Measurements from ENCODE around the gene COX19.
"Not testable (repeated sequence)": the region's sequence is repeated elsewhere in the genome, so short reads cannot be mapped to it uniquely, and the experiment has no call there.

COX19 gene

GRCh38 chr7:959271-959670, 16.1 kb downstream of the COX19 start:
- DNase-seq = no peak

- DNase-seq = no peak
These were observed 16.8 kb downstream of the COX19 start for GRCh38 chr7:958221-959200.

GRCh38 chr7:957418-958220, 17.7 kb downstream of the COX19 start:
- no peak for DNase-seq

GRCh38 chr7:956031-956430, 19.3 kb downstream of the COX19 start:
- no peak for DNase-seq

GRCh38 chr7:954330-955238, 20.8 kb downstream of the COX19 start, which contains the start of gene ADAP1:
Gene ADAP1, minus strand, starts transcription at chr7:954680. Its CDS starts 203 bp downstream, at chr7:954477.
- DNase-seq = peak; percentile 63

DNA sequence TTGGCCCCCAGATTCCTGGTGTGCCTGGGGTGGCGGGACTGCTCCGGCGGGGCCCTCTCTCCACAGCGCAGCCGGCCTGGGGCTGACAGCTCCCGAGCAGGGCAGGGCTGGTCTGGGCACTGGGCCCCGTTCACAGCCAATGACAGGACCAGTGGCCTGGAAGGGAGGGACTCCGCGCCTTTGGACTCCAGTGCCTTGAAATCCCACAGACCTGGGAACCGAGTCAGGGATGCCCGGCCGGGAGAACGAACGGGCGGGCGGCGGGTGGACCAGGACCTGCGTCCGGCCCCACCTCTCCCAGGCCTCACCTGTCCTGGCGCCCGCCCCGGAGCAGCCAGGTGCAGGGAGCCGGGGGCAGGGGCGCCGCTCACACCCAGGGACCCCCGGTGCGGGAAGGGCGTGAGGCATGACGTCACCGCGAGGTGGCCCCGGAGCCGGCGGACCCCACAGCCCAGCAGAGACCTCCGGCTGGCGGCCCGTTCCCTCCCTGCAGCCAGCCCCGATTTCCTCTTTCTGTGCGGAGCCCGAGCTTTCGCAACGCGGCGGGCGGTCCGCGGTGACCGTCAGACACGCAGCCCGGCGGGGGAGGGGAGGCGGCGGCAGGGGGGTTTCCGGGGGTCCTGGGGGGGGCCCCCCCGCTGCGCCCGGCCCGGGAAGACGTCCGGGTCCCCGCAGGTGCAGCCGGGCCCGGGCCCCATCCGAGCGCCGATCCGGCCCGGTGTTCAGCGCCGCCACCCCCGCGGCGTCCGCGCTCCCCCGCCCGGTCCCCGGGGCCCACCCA, 21.6 kb downstream of the COX19 start:
- no peak for DNase-seq

- DNase-seq = no peak
These were observed 22.6 kb downstream of the COX19 start for GRCh38 chr7:952548-953441.

GRCh38 chr7:951881-952547, 23.3 kb downstream of the COX19 start:
- DNase-seq = no peak

DNA sequence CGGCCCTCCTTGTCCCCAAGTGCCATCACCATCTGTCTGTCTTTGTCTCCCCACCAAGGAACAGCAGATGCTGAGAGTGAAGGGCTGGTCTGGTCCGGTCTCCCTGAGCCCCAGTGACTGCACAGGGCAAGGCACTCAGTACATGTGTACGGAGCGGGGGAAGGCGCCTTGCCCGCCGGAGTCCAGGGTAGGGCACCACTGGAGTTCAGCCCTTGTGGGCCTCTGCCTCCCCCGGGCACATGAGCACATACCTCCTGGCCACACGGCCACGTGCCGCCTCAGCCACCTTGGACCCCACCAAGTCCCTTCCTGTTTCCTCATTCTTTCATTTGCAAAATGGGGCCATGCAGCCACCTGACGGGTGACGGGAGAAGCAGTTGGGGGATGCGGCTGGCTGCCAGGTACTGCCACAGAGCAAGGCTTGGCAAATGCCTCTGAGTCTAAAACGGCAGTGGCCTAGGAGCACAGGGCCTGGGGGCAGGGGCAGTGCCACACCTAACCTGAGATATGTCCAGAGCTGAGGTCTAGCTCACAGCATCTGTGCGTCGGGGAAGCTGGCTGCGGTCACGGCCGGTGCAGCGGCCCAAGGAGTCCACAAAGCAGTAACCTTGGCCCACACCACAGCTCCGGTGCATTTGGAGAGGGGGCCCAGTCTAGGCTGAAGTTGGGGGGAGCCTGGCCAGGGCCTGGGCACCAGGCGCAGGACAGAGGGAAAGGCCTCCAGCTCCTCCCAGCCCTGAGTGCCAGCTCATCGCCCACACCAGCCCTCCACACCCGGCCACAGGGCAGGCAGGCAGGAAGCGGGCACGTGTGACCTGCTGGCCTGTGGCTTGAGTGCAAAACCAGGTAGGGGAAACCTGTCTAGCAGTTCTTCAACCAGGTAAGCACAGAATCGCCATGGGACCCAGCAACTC, 26.1 kb downstream of the COX19 start:
- DNase-seq = no peak

DNA sequence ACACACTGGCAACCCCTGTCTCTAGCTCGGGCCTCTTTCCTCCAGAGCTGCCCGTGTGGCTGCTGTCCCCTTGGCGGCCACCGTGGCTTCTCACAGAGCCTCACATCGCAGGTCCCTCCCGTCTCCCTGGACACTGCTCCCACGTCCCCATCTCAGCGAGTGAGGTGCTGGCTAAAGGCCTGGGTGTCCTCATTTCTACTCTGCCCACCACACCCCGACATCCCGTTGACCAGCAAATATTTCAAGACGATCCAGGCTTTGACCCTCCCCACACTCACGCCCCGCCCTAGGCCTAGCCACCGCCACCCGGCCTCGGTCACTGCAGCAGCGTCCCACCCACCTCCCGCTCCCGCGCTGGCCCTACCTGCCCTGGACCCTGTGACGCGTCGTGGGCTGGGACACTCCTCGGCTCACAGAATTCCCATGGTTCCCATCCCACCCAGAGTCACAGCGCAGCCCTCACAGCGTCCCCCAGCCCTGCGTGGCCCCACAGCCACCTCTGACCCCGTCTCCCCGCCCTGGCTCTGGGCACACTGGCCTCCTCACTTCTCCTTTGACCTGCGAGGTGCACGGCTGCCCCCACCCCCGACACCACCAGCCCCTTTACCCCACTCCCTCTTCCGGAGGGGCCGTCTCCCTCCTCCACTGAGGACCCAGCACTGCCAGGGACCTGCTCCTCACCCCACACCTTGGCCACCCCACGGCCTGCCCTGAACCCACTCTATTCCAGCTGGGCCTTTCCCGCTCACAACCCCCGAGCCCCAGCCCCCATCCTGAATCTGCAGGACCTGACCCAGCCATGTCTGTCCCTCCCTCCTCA, 27.7 kb downstream of the COX19 start:
- no peak for DNase-seq

GRCh38 chr7:946256-946996, 28.9 kb downstream of the COX19 start:
- DNase-seq = no peak

DNA sequence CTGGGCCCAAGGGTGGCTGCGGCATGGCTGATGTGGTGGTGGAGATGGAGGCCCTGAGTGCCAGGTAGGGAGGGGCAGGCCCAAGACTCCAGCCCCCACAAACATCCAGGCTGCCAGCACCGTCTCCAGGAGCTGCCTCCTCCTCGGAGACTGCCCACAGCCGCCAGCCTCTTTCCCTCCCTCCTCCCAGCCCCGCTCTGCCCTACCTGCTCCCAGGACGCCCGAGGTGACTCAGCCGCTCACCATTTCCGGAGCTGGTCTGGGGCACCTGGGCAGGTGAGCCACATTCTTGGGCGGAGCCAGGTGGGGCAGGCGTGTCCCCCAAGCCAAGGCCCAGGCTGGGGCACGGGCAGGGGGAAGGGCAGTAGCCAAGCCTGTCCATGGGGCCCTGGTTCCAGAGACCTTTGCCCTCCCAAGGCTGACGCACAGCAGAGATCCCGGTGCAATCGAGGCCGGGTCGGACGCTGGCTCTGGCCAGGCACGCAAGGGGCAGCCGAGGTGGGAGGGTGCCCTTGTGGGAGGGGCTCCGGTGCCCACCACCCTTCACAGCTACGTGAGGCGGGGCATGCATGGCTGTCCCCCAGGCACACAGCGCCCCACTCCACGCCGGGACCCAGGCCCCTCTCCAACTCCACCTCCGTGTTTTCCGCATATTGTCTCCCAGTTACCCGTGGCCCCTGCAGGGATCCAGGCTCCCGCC, 29.6 kb downstream of the COX19 start:
- DNase-seq = no peak

- DNase-seq = no peak
These were observed 30.2 kb downstream of the COX19 start for GRCh38 chr7:945147-945555.

- no peak for DNase-seq
These were observed 30.6 kb downstream of the COX19 start for GRCh38 chr7:944744-945143.

GRCh38 chr7:943793-944192, 31.6 kb downstream of the COX19 start:
- DNase-seq = not testable (repeated sequence)

DNA sequence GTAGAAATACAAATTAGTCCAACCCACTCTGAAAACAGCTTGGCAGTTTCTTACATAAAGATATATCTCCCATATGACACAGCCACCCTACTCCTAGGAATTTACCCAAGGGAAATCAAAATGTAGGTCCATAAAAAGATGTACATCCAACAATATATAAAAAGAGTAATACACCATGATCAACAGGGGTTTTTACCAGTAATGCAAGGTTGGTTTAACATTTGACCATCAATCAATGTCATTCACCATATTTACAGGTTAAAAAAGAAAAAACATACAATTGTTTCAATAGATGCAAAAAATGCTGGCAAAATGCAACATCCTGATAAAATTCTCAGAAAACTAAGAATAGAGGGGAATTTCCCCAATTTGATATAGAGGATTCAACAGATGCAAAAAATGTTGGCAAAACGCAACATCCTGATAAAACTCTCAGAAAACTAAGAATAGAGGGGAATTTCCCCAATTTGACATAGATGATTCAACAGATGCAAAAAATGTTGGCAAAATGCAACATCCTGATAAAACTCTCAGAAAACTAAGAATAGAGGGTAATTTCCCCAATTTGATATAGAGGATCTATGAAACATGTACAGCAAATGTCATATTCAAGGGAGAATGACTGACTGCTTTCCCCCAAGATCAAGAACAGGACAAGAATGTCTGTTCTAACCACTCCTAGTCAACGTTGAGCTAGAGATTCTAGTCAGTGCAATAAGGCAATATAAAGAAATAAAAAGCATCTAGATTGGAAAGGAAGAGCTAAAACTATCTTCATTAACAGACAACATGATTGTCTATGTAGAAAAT, 34.5 kb downstream of the COX19 start:
- no peak for DNase-seq

All from activated naive CD4-positive, alpha-beta T cell treated with anti-CD3 and anti-CD28 coated beads, Interleukin-2, amount 50 U/mL, for 16 hours (primary cell).